Calu3 (cell line): ENCODE results near the gene SPATA13. TPM values are rescaled to one million over a fixed set of nuclear protein-coding genes. Genes with fewer than 3 reads are reported as not detected.

Source experiments
- BruUV-seq: library from RNA; stranded (reverse); fragments of 400-500 nt; replicated peaks from 2 replicates; lab custom pipeline; 2021; lab: Mats Ljungman, UMichigan
- CTCF ChIA-PET: fragments of 300-600 bp; sonication (Branson Sonifier 250); formaldehyde crosslinking; loops from one replicate; lab custom pipeline; 2022; ENCODE audit warnings: antibody characterized with exemption; lab: Charles Lee
- DNase-seq: peaks from one replicate; pipeline ENCODE4 v3.0.0; 2022
- H3K27ac Mint-ChIP-seq: one replicate; pipeline ENCODE4 v1.8.0; 2022; ENCODE audit warnings: mixed read lengths; ENCODE audit not compliant: unreplicated experiment
- H3K27me3 Mint-ChIP-seq: one replicate; pipeline ENCODE4 v1.8.0; 2022; ENCODE audit warnings: mixed read lengths; ENCODE audit not compliant: unreplicated experiment
- H3K36me3 Mint-ChIP-seq: one replicate; pipeline ENCODE4 v1.8.0; 2022; ENCODE audit warnings: mild to moderate bottlenecking, moderate library complexity, mixed read lengths; ENCODE audit not compliant: insufficient read depth, unreplicated experiment
- H3K4me1 Mint-ChIP-seq: one replicate; pipeline ENCODE4 v1.8.0; 2022; ENCODE audit warnings: mild to moderate bottlenecking, low read depth, mixed read lengths; ENCODE audit not compliant: unreplicated experiment
- H3K4me3 Mint-ChIP-seq: one replicate; pipeline ENCODE4 v1.8.0; 2022; ENCODE audit warnings: mild to moderate bottlenecking, low read depth, moderate library complexity, mixed read lengths; ENCODE audit not compliant: unreplicated experiment
- H3K9me3 Mint-ChIP-seq: one replicate; pipeline ENCODE4 v1.8.0; 2022; ENCODE audit warnings: low read depth, mixed read lengths; ENCODE audit not compliant: unreplicated experiment
- intact Hi-C: fragments of 100-400 bp; cut with micrococcal nuclease; formaldehyde crosslinking; loops from one replicate; pipeline ENCODE4 v1.10.0; 2022; ENCODE audit not compliant: unreplicated experiment
- total RNA-seq: library from RNA; stranded (reverse); gene quantifications from 2 replicates; pipeline ENCODE4 v1.2.3, GENCODE V29; 2022
- TF ChIP-seq, protein P1 (sequence below): fragments of 200-600 bp; IDR thresholded peaks from one replicate; pipeline ENCODE4 v1.8.0; 2022; ENCODE audit warnings: antibody characterized with exemption; ENCODE audit not compliant: unreplicated experiment

The SPATA13 gene
- total RNA-seq, 1 experiment from 2014 or later: 33.8 TPM

DNA sequence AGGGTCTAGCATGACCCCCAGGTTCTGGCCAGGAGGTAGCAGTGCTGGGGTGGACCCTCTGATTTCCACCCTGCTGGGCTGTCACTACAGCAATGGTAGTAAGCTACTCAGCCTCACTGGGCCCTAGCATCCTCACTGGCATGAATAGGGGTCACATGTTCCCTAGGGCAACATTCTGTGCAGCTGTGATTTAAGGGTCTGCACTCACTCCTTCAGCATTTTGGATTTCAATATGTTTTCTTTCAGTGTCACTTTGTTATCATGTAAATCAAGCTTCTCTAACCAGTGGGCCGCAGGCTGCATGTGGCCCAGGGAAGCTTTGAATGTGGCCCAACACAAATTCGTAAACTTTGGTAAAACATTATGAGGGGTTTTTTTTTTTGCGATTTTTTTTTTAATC is 57.8 kb downstream of the SPATA13 start:
- Mint-ChIP-seq H3K27me3 (no peaks in the 10 kb centered on the region), H3K27ac (no peak overlapping the region), H3K4me1 (peaks cover 48% of the 10 kb centered on the region), H3K9me3 (no peaks in the 10 kb centered on the region), H3K4me3 (no peak overlapping the region), H3K36me3 (no peaks in the 10 kb centered on the region)
- CTCF ChIA-PET: interaction anchor here (0.6 to 2.7 kb wide), 3 partner anchors 71 to 198 kb away, joined by 5 to 14 read pairs (median 8); no protein-coding TSS in a partner anchor
- intact Hi-C loops: loop anchor here (5.0 kb wide), 2 partner anchors 56 to 71 kb away; partner anchors contain the start of gene SPATA13
- TF ChIP-seq, protein P1, sequence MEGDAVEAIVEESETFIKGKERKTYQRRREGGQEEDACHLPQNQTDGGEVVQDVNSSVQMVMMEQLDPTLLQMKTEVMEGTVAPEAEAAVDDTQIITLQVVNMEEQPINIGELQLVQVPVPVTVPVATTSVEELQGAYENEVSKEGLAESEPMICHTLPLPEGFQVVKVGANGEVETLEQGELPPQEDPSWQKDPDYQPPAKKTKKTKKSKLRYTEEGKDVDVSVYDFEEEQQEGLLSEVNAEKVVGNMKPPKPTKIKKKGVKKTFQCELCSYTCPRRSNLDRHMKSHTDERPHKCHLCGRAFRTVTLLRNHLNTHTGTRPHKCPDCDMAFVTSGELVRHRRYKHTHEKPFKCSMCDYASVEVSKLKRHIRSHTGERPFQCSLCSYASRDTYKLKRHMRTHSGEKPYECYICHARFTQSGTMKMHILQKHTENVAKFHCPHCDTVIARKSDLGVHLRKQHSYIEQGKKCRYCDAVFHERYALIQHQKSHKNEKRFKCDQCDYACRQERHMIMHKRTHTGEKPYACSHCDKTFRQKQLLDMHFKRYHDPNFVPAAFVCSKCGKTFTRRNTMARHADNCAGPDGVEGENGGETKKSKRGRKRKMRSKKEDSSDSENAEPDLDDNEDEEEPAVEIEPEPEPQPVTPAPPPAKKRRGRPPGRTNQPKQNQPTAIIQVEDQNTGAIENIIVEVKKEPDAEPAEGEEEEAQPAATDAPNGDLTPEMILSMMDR: no peak
- DNase-seq: no peak
- no TSS peak for BruUV-seq

DNA sequence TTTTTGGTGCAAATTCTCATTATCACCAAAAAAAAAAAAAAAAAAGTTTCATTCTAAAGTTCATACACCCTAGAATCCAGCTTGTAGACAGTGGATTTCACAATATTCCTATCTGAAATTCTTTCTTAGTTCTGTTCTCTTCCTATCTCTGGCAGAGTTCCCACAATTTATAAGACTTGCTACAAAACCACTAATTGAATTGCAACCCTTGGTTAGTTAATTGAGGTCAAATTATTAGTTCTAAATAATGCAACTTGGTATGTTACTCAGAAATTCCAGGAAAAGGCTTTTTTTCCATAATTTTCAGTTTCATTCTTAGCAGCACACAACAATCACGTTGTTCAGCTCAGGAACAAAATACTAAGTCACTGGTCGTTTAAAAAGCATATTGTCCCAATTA is 58.5 kb downstream of the SPATA13 start:
- Mint-ChIP-seq H3K27ac (no peak overlapping the region), H3K27me3 (no peaks in the 10 kb centered on the region), H3K4me1 (peaks cover 48% of the 10 kb centered on the region), H3K4me3 (no peak overlapping the region), H3K36me3 (no peaks in the 10 kb centered on the region), H3K9me3 (no peaks in the 10 kb centered on the region)
- CTCF ChIA-PET: interaction anchor here (0.6 to 2.7 kb wide), 6 partner anchors 10 to 199 kb away, joined by 3 to 14 read pairs (median 3); partner anchors contain the start of gene SPATA13
- intact Hi-C loops: loop anchor here (5.0 kb wide), 2 partner anchors 57 to 72 kb away; partner anchors contain the start of gene SPATA13
- no peak for DNase-seq
- no TSS peak for BruUV-seq
- TF ChIP-seq, protein P1: no peak

DNA sequence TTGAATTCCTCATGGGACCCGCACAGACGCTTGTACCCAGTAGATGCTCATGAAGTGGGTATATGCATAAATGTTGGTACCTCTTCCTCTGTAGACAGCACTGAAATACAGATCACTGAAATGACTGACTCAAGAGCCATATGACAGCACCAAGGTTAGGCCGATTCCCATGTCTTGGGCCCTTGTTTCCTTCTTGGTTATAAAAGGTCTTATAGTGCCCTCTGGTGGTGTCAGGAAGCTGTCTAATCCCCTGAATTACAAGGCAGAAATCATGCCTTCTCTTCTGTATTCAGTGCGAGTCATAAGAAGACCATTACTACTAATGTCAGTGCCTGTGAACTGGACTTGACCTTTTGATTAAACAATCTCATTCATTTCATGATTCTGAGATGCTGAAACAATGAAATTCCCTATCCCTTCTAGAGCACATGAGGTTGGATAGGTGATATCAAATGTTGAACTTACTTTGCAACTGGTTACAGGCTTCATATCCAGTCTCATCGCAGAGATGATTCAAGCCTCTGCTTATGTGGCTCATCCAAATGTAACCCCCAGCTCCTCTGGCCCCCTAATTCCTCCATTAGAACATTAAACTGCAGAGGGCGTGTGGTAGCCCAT is 59.7 kb downstream of the SPATA13 start:
- H3K27ac Mint-ChIP-seq: no peak overlapping the region
- peaks cover 48% of the 10 kb centered on the region for H3K4me1 Mint-ChIP-seq
- H3K27me3 Mint-ChIP-seq: no peaks in the 10 kb centered on the region
- H3K4me3 Mint-ChIP-seq: no peak overlapping the region
- intact Hi-C loops: loop anchor here (1.0 kb wide), 2 partner anchors 167 to 200 kb away; no protein-coding TSS in a partner anchor
- peak; percentile 57 for DNase-seq
- no TSS peak for BruUV-seq
- CTCF ChIA-PET: interaction anchor here (0.9 to 2.7 kb wide), 5 partner anchors 9 to 260 kb away, joined by 3 to 14 read pairs (median 3); partner anchors contain the start of gene SPATA13
- TF ChIP-seq, protein P1: peak; percentile 31
- no peaks in the 10 kb centered on the region for H3K9me3 Mint-ChIP-seq
- no peaks in the 10 kb centered on the region for H3K36me3 Mint-ChIP-seq

DNA sequence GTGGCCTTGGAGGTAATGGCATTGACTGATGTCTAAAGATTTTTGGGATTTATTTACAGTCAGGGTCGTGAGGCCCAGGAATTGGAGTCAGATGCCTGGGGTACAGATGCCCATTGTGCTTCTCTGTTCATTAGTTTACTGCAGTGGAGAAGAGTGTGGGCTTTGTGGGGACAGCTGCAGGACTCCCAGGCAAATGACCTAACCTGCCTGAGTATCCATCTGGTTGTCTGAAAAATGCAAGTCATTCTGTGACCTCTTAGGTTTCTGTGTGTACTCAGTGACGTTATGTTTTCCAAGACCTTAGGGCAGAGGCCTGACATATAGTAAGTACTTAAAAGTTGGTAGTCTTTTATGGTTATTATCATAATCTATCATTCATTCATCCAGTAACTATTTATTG is 60.5 kb downstream of the SPATA13 start:
- intact Hi-C loops: no loop called here
- DNase-seq: no peak
- H3K9me3 Mint-ChIP-seq: no peaks in the 10 kb centered on the region
- no peak overlapping the region for H3K4me3 Mint-ChIP-seq
- CTCF ChIA-PET: interaction anchor here (0.9 kb wide), 1 partner anchor 261 kb away, joined by 3 read pairs; no protein-coding TSS in a partner anchor
- peak overlapping the region; percentile 70 for H3K27ac Mint-ChIP-seq
- no peaks in the 10 kb centered on the region for H3K36me3 Mint-ChIP-seq
- no TSS peak for BruUV-seq
- no peaks in the 10 kb centered on the region for H3K27me3 Mint-ChIP-seq
- H3K4me1 Mint-ChIP-seq: peaks cover 43% of the 10 kb centered on the region
- TF ChIP-seq, protein P1: no peak
